PC-3 (cell line): ENCODE results near the gene LASP1NB.

Experiments
- CTCF ChIP-seq: fragments of 300-600 bp; sonication (generic); conservative IDR thresholded peaks from 2 replicates; pipeline ENCODE4 v1.5.1; 2017; ENCODE audit warnings: antibody characterized with exemption, low read depth, mild to moderate bottlenecking, low read length
- EZH2 ChIP-seq: fragments of 300-600 bp; sonication (generic); IDR thresholded peaks from one replicate; pipeline ENCODE4 v1.6.1; 2017; ENCODE audit warnings: antibody characterized with exemption, mild to moderate bottlenecking, low read length; ENCODE audit not compliant: unreplicated experiment

GRCh38 chr17:38898812-38899348, 26.5 kb upstream of the LASP1NB start:
- TF ChIP-seq EZH2 (no peak), CTCF (no peak)
